Measurements from ENCODE around the gene NRP2. TPM values are rescaled to one million over a fixed set of nuclear protein-coding genes. Genes with fewer than 3 reads are reported as not detected.

Gene NRP2
- total RNA-seq, 1 donor from 2014 or later: 27.8 TPM

- DNase-seq (ENCODE audit: low spot score): no peak
- Mint-ChIP-seq H3K27me3 (ENCODE audit: insufficient read depth, low read depth) (peaks cover 2% of the 10 kb centered on the region), H3K4me1 (peaks cover 9% of the 10 kb centered on the region), H3K9me3 (peaks cover 3% of the 10 kb centered on the region), H3K27ac (no peak overlapping the region), H3K36me3 (no peaks in the 10 kb centered on the region), H3K4me3 (no peak overlapping the region)
- Histone ChIP-seq H3K27me3 (no peaks in the 10 kb centered on the region), H3K9me3 (ENCODE audit: low read depth) (no peaks in the 10 kb centered on the region), H3K36me3 (no peaks in the 10 kb centered on the region), H3K27ac (no peak overlapping the region), H3K4me1 (no peaks in the 10 kb centered on the region), H3F3A (ENCODE audit: low read depth) (no peaks in the 10 kb centered on the region), H4K20me1 (ENCODE audit: low read depth) (no peaks in the 10 kb centered on the region), H3K79me2 (ENCODE audit: low read depth) (no peaks in the 10 kb centered on the region), H2AFZ (replicated peaks) (no peak overlapping the region), H3K4me2 (no peak overlapping the region), H3K4me3 (no peak overlapping the region), H3K9ac (no peak overlapping the region)
- no peak for TF ChIP-seq CTCF (IDR thresholded peaks at IDR 0.05)
- no peak for TF ChIP-seq EZH2 (IDR thresholded peaks at IDR 0.05)
- TF ChIP-seq EZH2phosphoT487 (IDR thresholded peaks at IDR 0.05): no peak
These were observed 105.5 kb downstream of the NRP2 start for GRCh38 chr2:205787761-205788160.

GRCh38 chr2:205789906-205790305, 107.6 kb downstream of the NRP2 start:
- Mint-ChIP-seq H3K4me3 (no peak overlapping the region), H3K9me3 (no peaks in the 10 kb centered on the region), H3K4me1 (no peaks in the 10 kb centered on the region), H3K27ac (no peak overlapping the region), H3K27me3 (ENCODE audit: insufficient read depth, low read depth) (peaks cover 2% of the 10 kb centered on the region), H3K36me3 (no peaks in the 10 kb centered on the region)
- Histone ChIP-seq H3F3A (ENCODE audit: low read depth) (no peaks in the 10 kb centered on the region), H3K27me3 (no peaks in the 10 kb centered on the region), H3K27ac (no peak overlapping the region), H3K9ac (no peak overlapping the region), H3K4me3 (no peak overlapping the region), H2AFZ (replicated peaks) (no peak overlapping the region), H3K9me3 (ENCODE audit: low read depth) (no peaks in the 10 kb centered on the region), H3K4me2 (no peak overlapping the region), H4K20me1 (ENCODE audit: low read depth) (no peaks in the 10 kb centered on the region), H3K36me3 (no peaks in the 10 kb centered on the region), H3K4me1 (no peaks in the 10 kb centered on the region), H3K79me2 (ENCODE audit: low read depth) (no peaks in the 10 kb centered on the region)
- TF ChIP-seq EZH2phosphoT487 (IDR thresholded peaks at IDR 0.05): no peak
- TF ChIP-seq EZH2 (IDR thresholded peaks at IDR 0.05): no peak
- TF ChIP-seq CTCF (IDR thresholded peaks at IDR 0.05): no peak
- no peak for DNase-seq (ENCODE audit: low spot score)

DNA sequence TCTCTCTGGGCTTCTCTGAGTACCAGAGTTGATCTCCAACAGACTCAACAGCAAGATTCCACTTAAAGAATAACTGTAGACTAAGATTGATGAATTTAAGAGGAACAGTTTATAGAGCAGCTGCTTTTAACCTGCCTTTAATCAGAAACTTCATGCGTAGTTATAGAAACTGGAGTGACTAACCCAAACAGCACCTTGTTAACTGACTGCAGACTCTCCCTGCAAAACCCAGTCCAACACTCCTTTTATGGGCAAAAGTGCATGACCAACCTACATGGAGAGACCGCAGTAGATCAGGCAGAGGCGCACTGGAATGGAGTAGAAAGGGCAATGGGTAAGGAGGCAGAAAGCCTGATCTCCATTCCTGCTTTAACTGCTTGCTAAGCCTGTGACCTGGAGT, 110.6 kb downstream of the NRP2 start:
- no peaks in the 10 kb centered on the region for H3K27me3 ChIP-seq
- H3K36me3 ChIP-seq: no peaks in the 10 kb centered on the region
- Mint-ChIP-seq H3K4me1 (no peaks in the 10 kb centered on the region), H3K27me3 (ENCODE audit: insufficient read depth, low read depth) (peaks cover 2% of the 10 kb centered on the region), H3K4me3 (no peak overlapping the region), H3K36me3 (peaks cover 2% of the 10 kb centered on the region), H3K27ac (no peak overlapping the region), H3K9me3 (peaks cover 4% of the 10 kb centered on the region)
- no peak overlapping the region for H3K27ac ChIP-seq
- DNase-seq (ENCODE audit: low spot score): no peak
- no peak overlapping the region for H3K4me2 ChIP-seq
- H3F3A ChIP-seq (ENCODE audit: low read depth): no peaks in the 10 kb centered on the region
- no peak overlapping the region for H3K9ac ChIP-seq
- H3K4me3 ChIP-seq: no peak overlapping the region
- H3K9me3 ChIP-seq (ENCODE audit: low read depth): no peaks in the 10 kb centered on the region
- H2AFZ ChIP-seq (replicated peaks): no peak overlapping the region
- no peak for TF ChIP-seq CTCF (IDR thresholded peaks at IDR 0.05)
- no peak for TF ChIP-seq EZH2phosphoT487 (IDR thresholded peaks at IDR 0.05)
- TF ChIP-seq EZH2 (IDR thresholded peaks at IDR 0.05): no peak
- no peaks in the 10 kb centered on the region for H3K79me2 ChIP-seq (ENCODE audit: low read depth)
- no peaks in the 10 kb centered on the region for H3K4me1 ChIP-seq
- no peaks in the 10 kb centered on the region for H4K20me1 ChIP-seq (ENCODE audit: low read depth)
